Astrocyte of the hippocampus (primary cell): ENCODE data around the gene FANCC.
A peak's percentile ranks its signal among the peaks of the same experiment; 100 is the strongest.

Experiments used
- DNase-seq: peaks from one replicate; pipeline ENCODE4 v3.0.0; 2011; ENCODE audit warnings: low read depth, low spot score

FANCC gene

DNA sequence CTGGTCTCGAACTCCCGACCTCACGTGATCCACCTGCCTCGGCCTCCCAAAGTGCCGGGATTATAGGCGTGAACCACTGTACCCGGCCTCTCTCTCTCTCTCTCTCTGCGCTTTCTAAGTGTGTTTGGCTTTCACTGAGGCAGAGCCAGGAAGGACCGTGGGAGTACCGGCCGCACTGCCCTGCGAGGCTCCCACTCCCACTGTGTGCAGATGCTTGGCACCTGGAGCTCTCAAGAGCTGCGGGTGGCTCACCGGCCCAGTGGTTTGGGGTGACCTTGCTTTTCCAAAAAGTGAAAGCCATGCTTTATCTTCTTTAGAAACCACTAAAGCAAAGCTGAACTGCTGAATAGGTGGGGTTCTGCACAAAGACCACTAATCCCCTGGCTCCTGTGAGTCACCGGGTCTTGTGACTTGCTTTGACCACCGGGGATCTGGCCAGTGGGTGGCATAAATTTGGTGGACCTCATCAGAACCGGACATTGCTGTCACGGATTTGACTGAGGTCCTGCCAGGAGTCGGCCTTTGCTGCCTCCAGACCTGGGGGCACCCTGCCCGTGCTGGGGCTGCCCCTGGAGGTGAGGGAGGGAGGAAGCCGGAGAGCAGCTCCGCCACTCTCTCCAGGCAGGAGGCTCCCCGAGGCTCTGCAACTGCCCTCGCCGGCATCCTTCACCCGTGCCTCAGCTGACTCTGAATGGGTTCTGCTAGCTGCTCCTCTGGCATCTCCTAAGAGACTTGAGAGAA is 228.9 kb downstream of the FANCC start:
- DNase-seq, result peak; percentile 84

DNA sequence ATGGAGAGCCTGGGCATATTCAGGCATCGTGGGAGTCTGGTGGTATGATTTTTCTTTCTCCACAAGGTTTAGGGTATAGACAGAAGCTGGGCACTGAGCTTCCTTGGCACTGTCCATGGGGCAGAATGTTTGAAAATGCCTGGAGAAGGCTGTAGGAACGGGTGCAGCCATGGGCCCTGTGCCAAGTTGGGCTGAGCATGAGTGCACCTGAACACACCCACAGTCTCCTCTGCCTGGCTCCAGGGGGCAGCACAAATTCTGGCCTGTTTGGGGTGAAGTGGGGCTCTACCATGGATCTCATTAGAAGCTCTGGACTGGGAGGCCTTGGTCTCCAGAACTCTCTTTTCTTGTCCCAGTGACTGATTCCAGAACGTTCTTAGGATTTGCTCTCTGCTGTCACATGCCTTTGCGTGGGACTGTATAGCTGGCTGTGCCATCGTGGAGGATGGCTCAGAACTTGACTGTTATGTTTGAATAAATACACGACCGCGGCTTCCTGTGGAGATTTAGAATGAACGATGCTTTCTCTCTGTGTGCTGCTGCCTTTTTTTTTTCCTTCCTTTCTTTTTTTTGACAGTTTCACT is 229.8 kb downstream of the FANCC start:
- DNase-seq, result peak; percentile 59

DNA sequence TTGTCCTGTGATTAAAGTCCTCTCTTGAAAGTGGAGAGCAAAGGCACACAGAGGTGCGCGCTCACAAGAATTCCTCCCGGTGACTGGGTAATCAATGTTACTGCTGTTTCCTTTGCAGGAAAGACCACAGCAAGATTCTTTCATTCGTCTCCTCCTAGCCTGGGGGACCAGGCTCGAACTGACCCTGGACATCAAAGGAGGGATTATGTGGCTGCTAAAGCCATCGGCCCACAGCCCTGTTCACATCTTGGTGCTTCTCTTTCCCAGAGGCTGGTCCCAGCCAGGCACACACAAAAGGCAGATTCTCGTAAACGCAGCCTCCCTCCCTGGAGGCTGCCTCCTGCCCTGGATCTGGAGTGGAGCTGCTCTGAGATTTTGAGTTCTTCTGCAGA is 230.9 kb downstream of the FANCC start:
- no peak for DNase-seq

- no peak for DNase-seq
Observed at GRCh38 chr9:95085861-95086563, 231.5 kb downstream of the FANCC start.

DNA sequence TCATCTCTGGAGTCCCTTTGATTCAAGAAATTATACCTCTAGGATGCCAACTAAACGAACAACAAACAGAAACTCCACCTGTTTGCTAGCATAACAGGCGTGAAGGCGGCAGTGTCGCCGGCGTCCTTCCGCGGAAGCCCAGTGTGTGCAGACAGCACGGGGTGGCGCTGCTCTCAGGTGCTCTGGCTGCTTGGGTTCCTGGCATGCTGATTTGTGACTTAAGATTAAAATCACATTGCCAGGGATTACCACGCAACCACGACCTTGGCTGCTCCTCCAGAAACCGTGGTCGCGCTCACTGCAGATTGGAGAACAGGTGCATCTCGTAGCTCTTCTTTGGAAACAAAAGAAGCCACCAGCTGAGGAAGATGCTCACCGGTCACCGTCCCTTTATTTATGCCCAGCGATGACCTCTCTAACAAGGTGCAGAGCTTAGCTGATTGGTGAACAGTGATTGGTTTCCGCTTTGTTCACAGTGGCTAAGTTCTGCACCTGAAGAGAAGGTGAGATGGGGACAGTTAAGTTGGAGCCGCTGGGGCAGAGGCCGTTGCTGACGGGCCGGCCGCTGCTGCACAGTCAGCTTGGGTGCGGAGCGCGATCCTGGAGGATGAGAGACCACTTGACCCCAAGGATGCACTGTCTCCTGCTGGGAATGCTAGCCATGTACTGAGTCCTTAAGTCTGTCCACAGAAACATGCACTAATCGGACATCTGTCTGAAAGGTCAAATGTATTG is 232.3 kb downstream of the FANCC start:
- no peak for DNase-seq

GRCh38 chr9:95084254-95084934 is 233.1 kb downstream of the FANCC start:
- DNase-seq, result no peak

GRCh38 chr9:95083086-95083768 is 234.3 kb downstream of the FANCC start:
- DNase-seq, result no peak

- DNase-seq, result no peak
Observed at GRCh38 chr9:95082401-95083084, 235.0 kb downstream of the FANCC start.

- no peak for DNase-seq
Observed at GRCh38 chr9:95081998-95082397, 235.5 kb downstream of the FANCC start.

DNA sequence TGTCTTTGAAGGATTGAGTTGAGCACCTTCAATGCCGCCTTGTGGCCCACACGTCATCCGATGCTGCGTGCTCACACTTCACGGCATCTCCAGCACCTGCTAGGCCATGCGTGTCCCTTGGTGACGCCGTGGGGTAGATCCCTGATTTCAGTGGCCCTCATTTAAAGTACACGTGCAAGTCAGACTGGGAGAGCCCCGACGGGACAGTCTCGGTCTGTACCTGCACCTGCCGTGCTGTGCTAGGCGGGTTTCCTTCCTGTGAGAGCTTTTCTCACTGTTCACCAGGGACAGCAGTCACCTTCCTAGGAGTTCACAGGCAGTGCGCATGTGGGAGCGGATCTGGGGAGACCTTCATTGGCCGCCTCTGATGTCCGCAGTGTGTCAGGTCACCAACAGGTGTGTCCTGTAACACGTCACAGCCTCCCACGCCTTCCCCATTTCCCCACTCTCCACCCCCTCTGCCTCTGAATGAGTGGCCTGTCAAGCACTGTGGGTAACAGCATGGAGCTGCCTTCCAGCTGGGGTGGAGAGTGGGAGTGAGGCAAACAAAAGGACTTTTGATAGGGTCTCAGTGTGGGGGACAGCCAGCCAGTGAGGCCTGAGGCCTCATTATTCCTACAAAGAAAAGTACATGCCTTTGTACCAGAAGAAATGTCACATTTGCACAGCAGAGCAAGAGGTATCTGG is 236.4 kb downstream of the FANCC start:
- DNase-seq, result no peak

- DNase-seq, result no peak
Observed at GRCh38 chr9:95079461-95079860, 238.0 kb downstream of the FANCC start.

GRCh38 chr9:95078939-95079338 is 238.6 kb downstream of the FANCC start:
- DNase-seq, result peak; percentile 72

- no peak for DNase-seq
Observed at GRCh38 chr9:95078511-95078910, 239.0 kb downstream of the FANCC start.

DNA sequence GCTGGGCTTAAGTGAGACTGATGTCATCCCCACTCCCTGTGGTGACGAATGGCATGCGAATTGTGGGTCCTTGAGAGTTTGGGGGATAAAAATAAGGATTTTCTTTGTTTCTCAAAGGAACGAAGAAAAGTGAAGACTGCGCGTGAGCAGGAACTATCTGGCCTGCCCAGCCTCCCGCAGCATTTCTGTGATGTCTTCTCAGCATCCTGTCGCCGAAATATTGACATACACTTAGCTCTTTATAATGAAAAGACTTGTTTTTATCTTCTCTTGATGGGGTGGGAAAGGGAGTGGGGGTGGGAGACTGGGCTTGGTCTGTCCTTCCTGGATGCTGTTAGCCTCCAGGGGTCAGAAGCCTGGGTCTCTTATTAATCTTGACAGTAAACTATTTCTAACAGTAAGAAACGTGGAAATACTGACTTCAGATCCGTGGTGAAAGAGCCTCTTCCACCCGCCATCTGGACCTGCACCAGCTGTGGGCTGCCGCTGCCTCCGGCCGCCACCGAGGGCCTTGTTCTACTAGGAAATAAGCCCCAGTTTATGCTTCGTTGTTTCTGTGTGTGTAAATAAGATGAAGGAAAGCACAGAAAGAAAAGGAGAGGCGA is 239.6 kb downstream of the FANCC start:
- no peak for DNase-seq

DNA sequence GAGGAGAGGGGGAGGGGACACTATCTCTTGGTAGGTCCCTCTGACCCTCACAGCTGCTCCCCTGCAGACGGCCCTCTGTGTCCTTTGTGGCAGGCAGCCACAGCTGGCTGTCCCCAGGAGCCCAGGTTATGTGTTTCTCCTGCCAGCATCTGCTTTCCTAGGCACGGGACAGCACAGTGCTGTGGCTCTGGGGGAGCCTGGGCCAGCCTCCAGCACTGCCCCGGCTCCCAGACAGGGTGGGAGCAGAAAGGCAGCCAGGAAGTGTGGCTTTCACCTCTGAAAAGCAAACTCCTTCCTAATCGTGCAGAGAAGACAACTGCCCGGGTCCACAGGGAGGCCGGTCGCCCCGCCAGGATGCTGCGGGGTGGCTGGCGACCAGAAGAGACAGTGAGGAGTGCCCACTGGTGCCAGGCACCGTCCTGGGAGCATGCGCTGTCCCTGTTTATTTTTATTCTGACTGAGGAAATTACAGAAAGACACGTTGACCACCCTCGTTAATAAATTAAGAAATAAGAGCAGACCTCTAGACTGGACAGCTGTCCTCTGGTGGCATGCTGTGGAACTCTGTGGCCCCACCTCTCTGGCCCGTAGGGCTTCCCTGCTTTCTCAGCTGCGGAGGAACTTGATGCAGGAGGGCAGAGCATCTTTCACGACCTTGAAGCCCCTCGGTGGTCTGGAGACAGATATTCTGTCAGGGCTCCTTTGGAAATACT is 240.3 kb downstream of the FANCC start:
- no peak for DNase-seq

DNA sequence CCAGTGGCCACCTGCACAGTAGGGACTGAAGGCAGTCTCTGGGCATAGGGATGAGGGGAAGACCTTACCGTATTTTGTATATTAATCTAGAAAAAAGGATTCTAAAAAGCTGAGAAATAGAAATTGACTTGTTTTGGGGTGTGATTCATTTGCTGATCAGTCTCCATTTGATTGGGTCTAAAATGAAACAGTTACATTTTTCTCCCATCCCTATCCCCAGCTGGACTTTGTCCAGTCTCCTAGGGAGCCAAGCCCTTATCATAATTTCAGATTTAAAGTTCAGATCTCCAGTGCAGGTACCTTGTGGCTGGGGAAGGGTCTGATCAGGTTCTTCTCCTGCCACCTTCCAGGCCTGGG is 240.8 kb downstream of the FANCC start:
- no peak for DNase-seq

DNA sequence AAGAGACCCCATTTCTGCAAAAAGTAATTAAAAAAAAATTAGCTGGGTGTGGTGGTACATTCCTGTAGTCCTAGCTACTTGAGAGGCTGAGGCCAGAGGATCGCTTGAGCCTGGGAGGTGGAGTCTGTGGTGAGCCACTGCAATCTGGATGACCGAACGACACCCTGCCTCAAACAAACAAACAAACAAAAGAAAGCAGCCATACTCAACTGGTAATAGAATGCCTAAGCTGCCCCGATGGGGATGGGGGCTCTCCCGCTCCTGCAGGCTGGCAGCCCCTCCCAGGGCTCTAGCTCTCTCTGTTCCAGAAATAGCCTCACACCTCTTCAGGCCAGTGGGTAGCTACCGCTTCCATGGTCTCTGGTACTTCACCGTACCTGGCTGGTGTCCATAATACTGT is 241.8 kb downstream of the FANCC start:
- DNase-seq, result no peak

- no peak for DNase-seq
Observed at GRCh38 chr9:95074632-95075031, 242.9 kb downstream of the FANCC start.

- DNase-seq, result no peak
Observed at GRCh38 chr9:95073918-95074317, 243.6 kb downstream of the FANCC start.
